GM12873 (cell line): ENCODE measurements around the gene GDPGP1.

Experiments
- CTCF ChIP-seq: IDR thresholded peaks from 2 replicates; pipeline ENCODE4 v1.5.1; 2012; ENCODE audit warnings: low read depth, mild to moderate bottlenecking, moderate library complexity, low read length, control low read depth; ENCODE audit not compliant: insufficient read depth; ENCODE audit errors: missing control alignments

GDPGP1 gene, protein sequence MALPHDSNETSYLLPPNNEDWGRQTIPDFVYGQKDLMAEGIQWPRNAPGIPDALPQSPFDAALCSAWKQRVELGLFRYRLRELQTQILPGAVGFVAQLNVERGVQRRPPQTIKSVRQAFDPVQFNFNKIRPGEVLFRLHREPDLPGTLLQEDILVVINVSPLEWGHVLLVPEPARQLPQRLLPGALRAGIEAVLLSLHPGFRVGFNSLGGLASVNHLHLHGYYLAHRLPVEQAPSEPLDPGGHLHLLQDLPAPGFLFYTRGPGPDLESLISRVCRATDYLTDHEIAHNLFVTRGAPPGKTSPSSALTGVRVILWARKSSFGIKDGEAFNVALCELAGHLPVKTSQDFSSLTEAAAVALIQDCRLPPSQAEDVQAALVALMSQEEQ

DNA sequence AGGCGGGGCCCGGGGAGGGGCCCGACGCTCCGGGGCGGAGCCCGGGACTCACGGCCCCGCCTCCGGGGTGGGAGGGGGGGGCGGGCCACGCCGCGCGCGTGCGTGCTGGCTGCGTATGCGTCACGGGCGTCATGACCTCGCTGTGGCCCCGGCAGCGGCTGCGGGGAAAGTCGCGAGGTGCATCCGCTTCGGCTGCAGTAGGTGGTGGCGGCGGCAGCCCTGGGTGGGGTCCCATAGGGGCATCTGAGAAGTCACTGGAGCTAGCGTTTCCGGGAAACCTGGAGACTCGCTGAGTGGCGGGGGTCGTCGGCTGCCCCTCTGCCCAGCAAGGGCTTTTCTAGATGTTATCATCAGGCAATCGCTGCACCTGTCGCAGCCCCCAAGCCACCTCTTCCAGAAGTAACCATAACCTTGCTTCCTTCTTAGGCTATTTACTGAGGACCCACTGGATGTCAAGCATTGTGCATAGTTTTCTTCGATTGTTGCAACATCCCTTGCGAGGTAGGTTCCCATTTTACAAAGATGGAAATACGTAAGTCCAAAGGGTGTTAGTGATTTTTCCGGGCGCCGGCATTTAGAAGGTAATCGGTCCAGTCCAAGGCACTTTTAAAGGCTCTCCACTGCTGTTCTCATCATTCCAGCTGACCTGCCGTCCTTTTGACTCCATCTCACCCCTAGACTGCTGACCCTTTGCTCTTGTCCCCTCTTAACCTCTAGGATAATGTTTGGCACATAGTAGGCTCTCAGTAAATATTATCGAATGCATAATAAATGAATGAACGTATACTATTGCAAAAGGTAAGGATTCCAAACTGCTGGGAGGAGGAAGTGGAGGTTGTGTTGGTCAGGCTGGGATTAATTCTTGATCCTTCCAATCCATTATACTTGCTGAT lies at the start of gene GDPGP1:
GDPGP1 (plus strand) TSS at position 114 of the 893 bp plus-strand sequence. CDS start 6,700 bp downstream, outside the sequence.
- TF ChIP-seq CTCF, result no peak

DNA sequence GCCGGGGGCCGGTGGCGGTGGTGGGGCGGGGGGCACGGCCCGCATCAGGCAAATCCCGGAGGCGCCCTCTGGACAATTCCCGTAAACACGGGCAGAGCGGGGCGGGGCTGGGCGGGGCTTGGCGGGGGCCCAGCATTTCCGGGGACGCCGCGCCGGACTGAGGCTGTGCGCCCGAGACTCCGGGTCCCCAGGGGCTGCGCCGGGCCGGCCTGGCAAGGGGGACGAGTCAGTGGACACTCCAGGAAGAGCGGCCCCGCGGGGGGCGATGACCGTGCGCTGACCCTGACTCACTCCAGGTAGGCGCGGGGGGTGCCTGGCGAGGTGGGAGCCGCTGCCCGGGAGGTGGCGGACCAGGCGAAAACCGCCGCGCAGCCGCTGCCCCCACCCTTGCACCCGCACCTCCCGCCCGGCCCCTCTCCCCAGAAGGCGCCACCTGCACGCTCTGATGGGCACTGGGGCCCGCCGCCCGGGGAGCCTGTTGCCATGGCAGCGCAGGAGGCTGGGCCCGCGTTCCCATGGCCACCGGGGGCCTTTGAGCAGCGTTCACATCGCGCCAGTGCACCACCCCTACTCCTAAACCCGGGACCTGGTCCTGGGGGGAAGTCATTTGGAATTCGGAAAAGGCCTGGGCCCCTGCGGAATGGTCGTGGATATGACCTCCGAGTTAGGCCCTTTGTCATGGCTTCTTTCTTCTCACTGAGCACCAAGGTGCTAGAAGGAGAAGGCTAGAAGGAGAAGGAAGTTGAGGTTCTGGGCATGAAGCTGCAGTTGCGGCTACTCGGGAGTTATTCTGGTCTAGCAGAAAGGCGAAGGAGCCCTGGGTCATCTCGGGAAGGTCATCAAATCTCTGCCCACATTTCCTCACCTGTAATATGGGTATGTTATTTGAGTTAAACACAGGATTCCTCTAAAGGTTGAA lies 49.0 kb upstream of the GDPGP1 start:
- TF ChIP-seq CTCF, result no peak

DNA sequence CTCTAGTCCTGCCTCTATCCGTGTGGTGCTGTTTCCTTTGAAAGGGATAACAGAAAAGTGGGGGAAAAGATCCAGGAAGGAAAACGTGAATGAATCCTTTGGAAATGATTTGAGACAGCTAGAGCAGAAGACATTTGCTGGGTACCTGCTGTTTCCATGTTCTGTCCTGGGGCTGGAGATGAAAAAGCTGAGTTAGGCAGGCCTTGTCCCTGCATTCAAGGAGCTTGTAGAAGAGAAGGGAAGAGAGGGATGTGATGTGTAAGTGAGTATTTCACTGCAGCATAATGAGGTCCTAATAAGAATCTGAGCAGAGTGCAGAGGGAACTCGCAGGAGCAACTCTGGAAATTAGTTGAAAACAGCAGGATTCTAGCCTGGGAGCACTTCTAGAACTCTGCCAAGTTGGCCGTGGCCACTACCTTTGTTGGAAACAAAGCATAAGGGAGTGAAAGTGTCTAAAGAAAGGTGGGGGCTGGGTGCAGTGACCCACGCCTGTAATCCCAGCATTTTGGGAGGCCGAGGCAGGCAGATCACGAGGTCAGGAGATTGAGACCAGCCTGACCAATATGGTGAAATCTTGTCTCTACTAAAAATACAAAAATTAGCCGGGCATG lies 46.6 kb upstream of the GDPGP1 start:
- TF ChIP-seq CTCF, result no peak

GRCh38 chr15:90188914-90189748 lies 44.9 kb upstream of the GDPGP1 start:
- TF ChIP-seq CTCF, result no peak

DNA sequence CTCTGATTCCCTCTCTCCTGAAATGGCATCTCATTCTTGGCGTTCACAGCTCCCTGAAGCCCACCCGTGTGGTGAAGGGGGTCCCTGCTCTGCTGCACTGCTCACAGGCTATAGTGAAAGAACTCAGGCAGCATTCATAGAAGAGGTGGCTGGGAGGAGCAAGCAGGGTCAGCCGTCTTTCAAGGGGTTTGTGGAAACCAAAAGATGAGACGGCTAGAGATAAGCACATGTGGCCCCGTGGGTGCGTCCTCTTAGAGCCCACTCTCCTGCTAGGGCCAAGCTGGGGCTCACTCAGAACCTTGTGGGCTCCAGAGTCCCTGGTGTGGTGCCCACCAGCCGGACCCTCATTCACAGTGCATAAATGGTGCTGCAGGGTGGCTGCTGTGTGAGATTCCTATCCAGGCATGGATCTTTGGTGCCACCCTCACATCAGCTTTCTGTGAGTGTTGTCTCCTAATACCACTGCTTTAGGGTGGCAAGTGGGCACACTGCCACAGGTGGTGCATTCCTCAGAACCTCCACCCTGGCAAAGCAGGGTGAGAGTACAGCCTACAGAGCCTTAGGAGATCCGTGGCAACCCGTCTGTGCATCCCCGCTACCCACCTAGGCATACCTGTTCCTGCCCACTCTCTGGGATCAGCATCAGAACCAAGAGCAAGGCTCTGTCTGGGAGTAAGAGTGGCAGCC lies 44.1 kb upstream of the GDPGP1 start:
- no peak for TF ChIP-seq CTCF
